HG03103 (cell line): ENCODE results near the gene PCDH17.

Experiments used
- ATAC-seq: cut with Tn5 transposase; IDR thresholded peaks from one replicate; pipeline ENCODE4 v1.9.1; 2021; ENCODE audit warnings: low read depth; ENCODE audit not compliant: unreplicated experiment

PCDH17 gene

GRCh38 chr13:57635541-57636085 is 4.1 kb downstream of the PCDH17 start:
- no peak for ATAC-seq

GRCh38 chr13:57636816-57637215 is 5.3 kb downstream of the PCDH17 start:
- ATAC-seq, result no peak

- ATAC-seq, result no peak
These were observed 6.0 kb downstream of the PCDH17 start for GRCh38 chr13:57637515-57637914.

- ATAC-seq, result no peak
These were observed 6.8 kb downstream of the PCDH17 start for GRCh38 chr13:57638186-57638890.

GRCh38 chr13:57640607-57641006 is 9.1 kb downstream of the PCDH17 start:
- ATAC-seq, result no peak

- no peak for ATAC-seq
These were observed 9.5 kb downstream of the PCDH17 start for GRCh38 chr13:57641051-57641450.

- ATAC-seq, result no peak
These were observed 12.6 kb downstream of the PCDH17 start for GRCh38 chr13:57644106-57644505.

GRCh38 chr13:57653229-57653989 is 21.9 kb downstream of the PCDH17 start:
- ATAC-seq, result no peak

GRCh38 chr13:57665481-57665880 is 33.9 kb downstream of the PCDH17 start:
- no peak for ATAC-seq

GRCh38 chr13:57666131-57666953 is 34.8 kb downstream of the PCDH17 start:
- no peak for ATAC-seq

GRCh38 chr13:57672168-57672567 is 40.6 kb downstream of the PCDH17 start:
- ATAC-seq, result no peak

GRCh38 chr13:57673197-57673596 is 41.7 kb downstream of the PCDH17 start:
- no peak for ATAC-seq

- no peak for ATAC-seq
These were observed 44.0 kb downstream of the PCDH17 start for GRCh38 chr13:57675526-57675925.

GRCh38 chr13:57680609-57681008 is 49.1 kb downstream of the PCDH17 start:
- ATAC-seq, result no peak

GRCh38 chr13:57682128-57682716 is 50.7 kb downstream of the PCDH17 start:
- ATAC-seq, result no peak

GRCh38 chr13:57698851-57699250 is 67.3 kb downstream of the PCDH17 start:
- no peak for ATAC-seq

- ATAC-seq, result no peak
These were observed 72.5 kb downstream of the PCDH17 start for GRCh38 chr13:57704031-57704430.

- ATAC-seq, result no peak
These were observed 84.8 kb downstream of the PCDH17 start for GRCh38 chr13:57716295-57716694.

- ATAC-seq, result no peak
These were observed 93.1 kb downstream of the PCDH17 start for GRCh38 chr13:57724486-57725272.

- no peak for ATAC-seq
These were observed 93.9 kb downstream of the PCDH17 start for GRCh38 chr13:57725480-57725879.
